ENCODE data around the gene CCL20.

- no peak for TF ChIP-seq POLR2AphosphoS5 (IDR thresholded peaks at IDR 0.05; ENCODE audit: low read depth, low read length)
- TF ChIP-seq TAF1 (IDR thresholded peaks at IDR 0.05; ENCODE audit: borderline replicate concordance, low read depth, low read length), result no peak
These were observed 47.4 kb downstream of the CCL20 start for GRCh38 chr2:227861011-227861410.

Measured in GM12892 (cell line).